Ishikawa (cell line): ENCODE data around the gene DNAH8.

ENCODE experiments used
- CEBPB ChIP-seq: IDR thresholded peaks from 2 replicates; pipeline ENCODE4 v1.6.1; 2012
- CREB1 ChIP-seq: IDR thresholded peaks from 2 replicates; pipeline ENCODE4 v1.6.1; 2012; ENCODE audit warnings: low read depth
- EGR1 ChIP-seq: IDR thresholded peaks from 2 replicates; pipeline ENCODE4 v1.6.1; 2012
- EP300 ChIP-seq: IDR thresholded peaks from 2 replicates; pipeline ENCODE4 v1.6.1; 2012; ENCODE audit warnings: borderline replicate concordance
- FOXM1 ChIP-seq: IDR thresholded peaks from 2 replicates; pipeline ENCODE4 v1.6.1; 2012; ENCODE audit warnings: low read depth, borderline replicate concordance
- NFIC ChIP-seq: IDR thresholded peaks from 2 replicates; pipeline ENCODE4 v1.6.1; 2012
- RAD21 ChIP-seq: IDR thresholded peaks from 2 replicates; pipeline ENCODE4 v1.6.1; 2012; ENCODE audit warnings: low read depth
- TAF1 ChIP-seq: IDR thresholded peaks from 2 replicates; pipeline ENCODE4 v1.6.1; 2012; ENCODE audit warnings: low read depth, mild to moderate bottlenecking
- TCF12 ChIP-seq: IDR thresholded peaks from 2 replicates; pipeline ENCODE4 v1.6.1; 2012; ENCODE audit warnings: low read depth
- TEAD4 ChIP-seq: IDR thresholded peaks from 2 replicates; pipeline ENCODE4 v1.6.1; 2012
- YY1 ChIP-seq: IDR thresholded peaks from 2 replicates; pipeline ENCODE4 v1.6.1; 2012; ENCODE audit warnings: low read depth
- ZBTB7A ChIP-seq: IDR thresholded peaks from 2 replicates; pipeline ENCODE4 v1.6.1; 2012; ENCODE audit warnings: low read depth
- TF ChIP-seq, protein P1 (sequence below): IDR thresholded peaks from 2 replicates; pipeline ENCODE4 v1.6.1; 2012
- TF ChIP-seq, protein P2 (sequence below): IDR thresholded peaks from 2 replicates; pipeline ENCODE4 v1.6.1; 2012; ENCODE audit warnings: low read depth, mild to moderate bottlenecking
- TF ChIP-seq, protein P3 (sequence below): IDR thresholded peaks from 2 replicates; pipeline ENCODE4 v1.6.1; 2012

DNAH8 gene

DNA sequence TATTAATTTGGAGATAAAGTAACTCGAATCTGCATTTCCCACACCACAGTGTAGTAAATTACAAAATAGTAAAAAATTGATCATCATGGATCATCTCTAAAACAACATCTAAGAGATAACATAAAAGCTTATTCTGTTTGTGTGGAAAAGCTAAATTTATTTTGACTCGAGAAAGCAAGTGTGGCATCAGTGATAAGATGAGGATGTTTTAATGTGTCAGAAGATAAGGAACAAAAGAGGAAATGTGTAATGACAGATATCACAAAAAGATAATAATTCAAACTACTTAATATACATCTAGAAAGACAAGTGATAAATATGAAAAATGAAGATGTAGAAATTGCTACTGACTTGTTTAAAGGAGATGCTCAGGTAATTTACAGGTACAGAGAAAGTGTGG, 74.1 kb downstream of the DNAH8 start:
- TF ChIP-seq RAD21 = no peak
- TF ChIP-seq EGR1 = no peak
- no peak for TF ChIP-seq EP300
- TF ChIP-seq, protein P1, sequence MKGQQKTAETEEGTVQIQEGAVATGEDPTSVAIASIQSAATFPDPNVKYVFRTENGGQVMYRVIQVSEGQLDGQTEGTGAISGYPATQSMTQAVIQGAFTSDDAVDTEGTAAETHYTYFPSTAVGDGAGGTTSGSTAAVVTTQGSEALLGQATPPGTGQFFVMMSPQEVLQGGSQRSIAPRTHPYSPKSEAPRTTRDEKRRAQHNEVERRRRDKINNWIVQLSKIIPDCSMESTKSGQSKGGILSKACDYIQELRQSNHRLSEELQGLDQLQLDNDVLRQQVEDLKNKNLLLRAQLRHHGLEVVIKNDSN = no peak
- TF ChIP-seq, protein P2, sequence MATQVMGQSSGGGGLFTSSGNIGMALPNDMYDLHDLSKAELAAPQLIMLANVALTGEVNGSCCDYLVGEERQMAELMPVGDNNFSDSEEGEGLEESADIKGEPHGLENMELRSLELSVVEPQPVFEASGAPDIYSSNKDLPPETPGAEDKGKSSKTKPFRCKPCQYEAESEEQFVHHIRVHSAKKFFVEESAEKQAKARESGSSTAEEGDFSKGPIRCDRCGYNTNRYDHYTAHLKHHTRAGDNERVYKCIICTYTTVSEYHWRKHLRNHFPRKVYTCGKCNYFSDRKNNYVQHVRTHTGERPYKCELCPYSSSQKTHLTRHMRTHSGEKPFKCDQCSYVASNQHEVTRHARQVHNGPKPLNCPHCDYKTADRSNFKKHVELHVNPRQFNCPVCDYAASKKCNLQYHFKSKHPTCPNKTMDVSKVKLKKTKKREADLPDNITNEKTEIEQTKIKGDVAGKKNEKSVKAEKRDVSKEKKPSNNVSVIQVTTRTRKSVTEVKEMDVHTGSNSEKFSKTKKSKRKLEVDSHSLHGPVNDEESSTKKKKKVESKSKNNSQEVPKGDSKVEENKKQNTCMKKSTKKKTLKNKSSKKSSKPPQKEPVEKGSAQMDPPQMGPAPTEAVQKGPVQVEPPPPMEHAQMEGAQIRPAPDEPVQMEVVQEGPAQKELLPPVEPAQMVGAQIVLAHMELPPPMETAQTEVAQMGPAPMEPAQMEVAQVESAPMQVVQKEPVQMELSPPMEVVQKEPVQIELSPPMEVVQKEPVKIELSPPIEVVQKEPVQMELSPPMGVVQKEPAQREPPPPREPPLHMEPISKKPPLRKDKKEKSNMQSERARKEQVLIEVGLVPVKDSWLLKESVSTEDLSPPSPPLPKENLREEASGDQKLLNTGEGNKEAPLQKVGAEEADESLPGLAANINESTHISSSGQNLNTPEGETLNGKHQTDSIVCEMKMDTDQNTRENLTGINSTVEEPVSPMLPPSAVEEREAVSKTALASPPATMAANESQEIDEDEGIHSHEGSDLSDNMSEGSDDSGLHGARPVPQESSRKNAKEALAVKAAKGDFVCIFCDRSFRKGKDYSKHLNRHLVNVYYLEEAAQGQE = no peak
- TF ChIP-seq YY1 = no peak
- no peak for TF ChIP-seq NFIC
- TF ChIP-seq CREB1 = no peak
- TF ChIP-seq TCF12 = no peak
- TF ChIP-seq FOXM1 = no peak
- TF ChIP-seq, protein P3, sequence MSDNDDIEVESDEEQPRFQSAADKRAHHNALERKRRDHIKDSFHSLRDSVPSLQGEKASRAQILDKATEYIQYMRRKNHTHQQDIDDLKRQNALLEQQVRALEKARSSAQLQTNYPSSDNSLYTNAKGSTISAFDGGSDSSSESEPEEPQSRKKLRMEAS = no peak
- no peak for TF ChIP-seq TEAD4

DNA sequence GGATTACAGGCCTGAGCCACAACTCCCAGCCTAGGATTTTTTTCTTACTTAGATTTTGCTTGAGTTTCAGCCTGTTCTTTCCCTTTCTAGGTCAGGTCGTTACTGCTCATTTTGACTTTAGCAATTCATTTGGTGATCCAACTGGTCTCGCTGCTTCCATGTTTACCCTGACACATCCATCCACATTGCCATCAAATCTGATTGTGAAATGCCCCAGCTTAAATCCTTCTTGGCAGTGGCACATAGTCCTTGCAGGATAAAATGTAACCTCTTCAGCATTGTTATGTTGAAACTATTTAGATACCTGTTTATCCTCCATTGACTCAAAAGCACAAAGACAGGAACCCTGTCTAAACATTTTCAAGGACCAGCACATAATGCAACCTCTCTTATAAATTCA, 77.2 kb downstream of the DNAH8 start:
- TF ChIP-seq TEAD4 = no peak
- TF ChIP-seq EP300 = no peak
- no peak for TF ChIP-seq TAF1
- no peak for TF ChIP-seq ZBTB7A
- TF ChIP-seq, protein P1 = no peak
- TF ChIP-seq FOXM1 = no peak
- TF ChIP-seq NFIC = no peak
- no peak for TF ChIP-seq CREB1
- TF ChIP-seq, protein P2 = no peak
- no peak for TF ChIP-seq EGR1
- no peak for TF ChIP-seq CEBPB
- TF ChIP-seq RAD21 = no peak

DNA sequence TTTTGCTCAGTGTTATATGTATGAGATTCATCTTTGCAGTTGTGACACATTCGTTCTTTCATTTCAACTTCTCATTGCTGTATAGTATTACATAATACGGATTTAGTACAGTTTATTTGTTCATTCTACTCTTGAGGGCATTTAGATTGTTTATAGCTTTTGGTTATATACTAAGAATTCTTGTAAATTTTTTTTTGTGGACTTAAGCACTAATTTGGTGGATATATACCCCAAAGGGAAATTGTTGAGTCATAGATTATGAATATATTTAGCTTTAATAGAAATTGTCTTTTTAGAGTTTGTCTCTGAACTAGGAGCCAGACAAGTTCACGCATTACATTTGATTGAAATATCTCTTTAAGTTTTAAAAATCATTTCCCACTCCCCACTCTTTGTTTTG, 79.6 kb downstream of the DNAH8 start:
- no peak for TF ChIP-seq FOXM1

DNA sequence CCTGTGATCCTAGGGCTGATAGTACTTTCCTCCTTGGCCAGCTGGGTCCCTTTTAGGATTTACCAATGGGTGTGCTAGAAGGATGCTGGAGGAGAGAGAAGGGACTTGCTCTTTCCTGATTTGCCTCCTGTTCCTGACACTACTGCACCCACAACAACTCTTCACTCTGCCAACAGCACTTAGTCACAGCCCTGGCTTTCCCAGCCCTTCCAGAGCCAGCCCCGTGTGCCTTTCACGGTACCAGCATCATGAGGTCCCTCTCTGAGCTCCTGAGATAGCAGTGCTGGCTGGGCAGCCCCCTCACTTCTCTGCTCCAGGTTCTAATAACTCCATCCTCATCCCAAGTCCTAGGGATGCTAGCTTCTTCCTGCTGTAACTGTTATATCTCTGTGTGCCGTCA, 80.9 kb downstream of the DNAH8 start:
- TF ChIP-seq CREB1 = no peak
- no peak for TF ChIP-seq TEAD4
- TF ChIP-seq EP300 = no peak
- TF ChIP-seq CEBPB = no peak
- no peak for TF ChIP-seq FOXM1
- TF ChIP-seq ZBTB7A = no peak
- TF ChIP-seq EGR1 = no peak
- TF ChIP-seq, protein P2 = no peak

DNA sequence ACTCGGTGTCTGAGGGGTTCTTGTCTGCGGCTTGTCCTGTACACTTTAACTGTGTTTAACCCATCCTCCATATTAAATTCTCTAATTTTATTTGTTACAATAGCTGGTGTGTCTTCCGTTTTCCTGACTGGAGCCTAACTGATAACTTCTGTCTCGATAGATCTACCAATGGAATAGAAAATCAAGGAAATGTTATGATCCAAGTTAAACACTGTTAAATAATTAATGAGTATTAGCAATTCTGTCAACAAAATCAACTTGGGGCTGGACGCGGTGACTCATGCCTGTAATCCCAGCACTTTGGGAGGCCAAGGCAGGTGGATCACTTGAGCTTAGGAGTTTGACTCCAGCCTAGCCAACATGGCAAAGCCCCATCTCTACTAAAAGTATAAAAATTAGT, 81.7 kb downstream of the DNAH8 start:
- TF ChIP-seq CREB1 = no peak
- TF ChIP-seq EP300 = no peak
- TF ChIP-seq RAD21 = no peak
- no peak for TF ChIP-seq ZBTB7A
- no peak for TF ChIP-seq CEBPB
- no peak for TF ChIP-seq TEAD4
- TF ChIP-seq, protein P3 = no peak
- no peak for TF ChIP-seq YY1
- no peak for TF ChIP-seq TCF12
- TF ChIP-seq, protein P1 = no peak
- no peak for TF ChIP-seq TAF1
- TF ChIP-seq, protein P2 = no peak
- no peak for TF ChIP-seq NFIC
- no peak for TF ChIP-seq FOXM1
- TF ChIP-seq EGR1 = no peak
